ENCODE measurements around the gene ABCG2.

ABCG2 gene

DNA sequence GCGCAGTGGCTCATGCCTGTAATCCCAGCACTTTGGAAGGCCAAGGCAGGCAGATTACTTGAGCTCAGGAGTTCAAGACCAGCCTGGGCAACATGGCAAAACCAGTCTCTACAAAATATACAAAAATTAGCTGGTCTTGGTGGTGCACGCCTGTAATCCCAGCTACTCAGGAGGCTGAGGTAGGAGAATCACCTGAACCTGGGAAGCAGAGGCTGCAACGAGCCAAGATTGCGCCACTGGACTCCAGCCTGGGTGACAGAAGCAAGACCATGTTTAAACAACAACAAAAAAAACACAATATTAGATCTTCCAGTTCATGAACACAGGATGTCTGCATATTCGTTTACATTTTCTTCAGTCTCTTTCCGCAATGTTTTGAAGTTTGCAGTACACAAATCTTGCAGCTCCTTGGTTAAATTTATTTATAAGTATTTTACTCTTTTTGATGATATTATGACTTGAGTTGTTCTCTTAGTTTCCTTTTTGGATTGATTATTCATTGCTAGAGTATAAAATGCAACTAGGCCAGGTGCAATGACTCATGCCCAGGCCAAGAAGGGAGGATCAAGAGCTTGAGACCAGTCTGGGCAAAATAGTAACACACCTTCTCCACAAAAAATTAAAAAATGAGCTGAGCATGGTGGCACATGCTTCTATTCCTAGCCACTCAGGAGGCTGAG, 30.4 kb upstream of the ABCG2 start:
- Histone ChIP-seq H3K4me1 (ENCODE audit: control extremely low read depth in 1 of 4, control insufficient read depth in 4 of 4, insufficient read depth in 4 of 4, low read length in 3 of 4) (peaks cover 0 to 2% (median 0%) of the 10 kb centered on the region in 4 experiments), H3K4me3 (ENCODE audit: control insufficient read depth in 1 of 7, extremely low read depth in 1 of 7, insufficient read depth in 4 of 7, low read depth in 2 of 7, low read length in 6 of 7) (no peak overlapping the region), H3K9me3 (ENCODE audit: control extremely low read depth in 1 of 5, control insufficient read depth in 4 of 5, insufficient read depth in 2 of 5, low read depth in 1 of 5, low read length in 4 of 5) (no peaks in the 10 kb centered on the region), H3K27me3 (replicated peaks in 2 of 5; ENCODE audit: control insufficient read depth in 4 of 5, insufficient read depth in 5 of 5, low read length in 4 of 5) (no peaks in the 10 kb centered on the region), H3K27ac (ENCODE audit: insufficient read depth in 1 of 2, low read depth in 1 of 2, low read length in 2 of 2, poor library complexity in 1 of 2, severe bottlenecking in 2 of 2) (no peak overlapping the region), H3K36me3 (ENCODE audit: control insufficient read depth in 4 of 4, insufficient read depth in 4 of 4, low read length in 3 of 4) (no peaks in the 10 kb centered on the region)
- DNase-seq = no peak
- CTCF ChIA-PET = interaction anchor here (1.5 kb wide), 1 partner anchor 23 kb away, joined by 4 read pairs; no protein-coding TSS in a partner anchor
- POLR2A ChIA-PET = interaction anchor here (0.6 kb wide), 1 partner anchor 1216 kb away, joined by 4 read pairs; no protein-coding TSS in a partner anchor
- WGBS (ENCODE audit: insufficient coverage) = 100% methylated on average over 3 of the region's 6 CpGs

- POLR2A ChIA-PET = no interaction called here
- Histone ChIP-seq H3K4me3 (ENCODE audit: control insufficient read depth in 1 of 7, extremely low read depth in 1 of 7, insufficient read depth in 4 of 7, low read depth in 2 of 7, low read length in 6 of 7) (no peak overlapping the region), H3K27ac (ENCODE audit: insufficient read depth in 1 of 2, low read depth in 1 of 2, low read length in 2 of 2, poor library complexity in 1 of 2, severe bottlenecking in 2 of 2) (no peak overlapping the region), H3K27me3 (replicated peaks in 2 of 5; ENCODE audit: control insufficient read depth in 4 of 5, insufficient read depth in 5 of 5, low read length in 4 of 5) (no peaks in the 10 kb centered on the region), H3K9me3 (ENCODE audit: control extremely low read depth in 1 of 5, control insufficient read depth in 4 of 5, insufficient read depth in 2 of 5, low read depth in 1 of 5, low read length in 4 of 5) (no peaks in the 10 kb centered on the region), H3K36me3 (ENCODE audit: control insufficient read depth in 4 of 4, insufficient read depth in 4 of 4, low read length in 3 of 4) (no peaks in the 10 kb centered on the region), H3K4me1 (ENCODE audit: control extremely low read depth in 1 of 4, control insufficient read depth in 4 of 4, insufficient read depth in 4 of 4, low read length in 3 of 4) (peaks cover 0 to 2% (median 0%) of the 10 kb centered on the region in 4 experiments)
- DNase-seq = no peak
- CTCF ChIA-PET = interaction anchor here (0.5 kb wide), 1 partner anchor 27 kb away, joined by 3 read pairs; no protein-coding TSS in a partner anchor
- WGBS (ENCODE audit: insufficient coverage) = no CpG with 5 or more reads among the region's 1 CpG
These were observed 29.3 kb upstream of the ABCG2 start for GRCh38 chr4:88187766-88188165.

GRCh38 chr4:88185906-88186305, 27.5 kb upstream of the ABCG2 start:
- CTCF ChIA-PET = interaction anchor here (1.2 kb wide), 1 partner anchor 26 kb away, joined by 3 read pairs; no protein-coding TSS in a partner anchor
- Histone ChIP-seq H3K27me3 (replicated peaks in 2 of 5; ENCODE audit: control insufficient read depth in 4 of 5, insufficient read depth in 5 of 5, low read length in 4 of 5) (no peaks in the 10 kb centered on the region), H3K4me3 (ENCODE audit: control insufficient read depth in 1 of 7, extremely low read depth in 1 of 7, insufficient read depth in 4 of 7, low read depth in 2 of 7, low read length in 6 of 7) (no peak overlapping the region), H3K9me3 (ENCODE audit: control extremely low read depth in 1 of 5, control insufficient read depth in 4 of 5, insufficient read depth in 2 of 5, low read depth in 1 of 5, low read length in 4 of 5) (peaks cover 0 to 2% (median 0%) of the 10 kb centered on the region in 5 experiments), H3K4me1 (ENCODE audit: control extremely low read depth in 1 of 4, control insufficient read depth in 4 of 4, insufficient read depth in 4 of 4, low read length in 3 of 4) (peaks cover 0 to 2% (median 0%) of the 10 kb centered on the region in 4 experiments), H3K27ac (ENCODE audit: insufficient read depth in 1 of 2, low read depth in 1 of 2, low read length in 2 of 2, poor library complexity in 1 of 2, severe bottlenecking in 2 of 2) (no peak overlapping the region), H3K36me3 (ENCODE audit: control insufficient read depth in 4 of 4, insufficient read depth in 4 of 4, low read length in 3 of 4) (no peaks in the 10 kb centered on the region)
- DNase-seq = no peak
- POLR2A ChIA-PET = no interaction called here

DNA sequence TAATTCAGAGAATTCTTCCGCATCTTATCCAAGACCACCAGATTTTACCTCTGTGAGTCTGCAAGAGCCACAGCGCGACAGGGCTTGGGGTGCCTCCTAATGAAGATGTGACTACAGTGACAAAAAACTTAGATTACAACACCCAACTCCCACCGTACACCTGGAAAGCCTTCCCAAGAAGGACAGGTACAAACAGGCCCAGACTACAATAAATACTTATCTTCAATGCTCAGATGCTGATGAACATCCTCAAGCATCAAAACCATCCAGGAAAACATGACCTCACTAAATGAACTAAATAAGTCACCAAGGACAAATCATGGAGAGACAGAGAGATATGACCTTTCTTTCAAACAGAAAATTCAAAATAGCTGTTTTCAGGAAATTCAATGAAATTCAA, 20.8 kb upstream of the ABCG2 start:
- H3K4me3 ChIP-seq (ENCODE audit: control insufficient read depth in 1 of 7, extremely low read depth in 1 of 7, insufficient read depth in 4 of 7, low read depth in 2 of 7, low read length in 6 of 7) = no peak overlapping the region
- H3K36me3 ChIP-seq (ENCODE audit: control insufficient read depth in 4 of 4, insufficient read depth in 4 of 4, low read length in 3 of 4) = no peaks in the 10 kb centered on the region
- no peaks in the 10 kb centered on the region for H3K27me3 ChIP-seq (replicated peaks in 2 of 5; ENCODE audit: control insufficient read depth in 4 of 5, insufficient read depth in 5 of 5, low read length in 4 of 5)
- DNase-seq = no peak
- ChIA-PET CTCF (no interaction called here), POLR2A (no interaction called here)
- H3K4me1 ChIP-seq (ENCODE audit: control extremely low read depth in 1 of 4, control insufficient read depth in 4 of 4, insufficient read depth in 4 of 4, low read length in 3 of 4) = peaks cover 0 to 17% (median 10%) of the 10 kb centered on the region in 4 experiments
- no peak overlapping the region for H3K27ac ChIP-seq (ENCODE audit: insufficient read depth in 1 of 2, low read depth in 1 of 2, low read length in 2 of 2, poor library complexity in 1 of 2, severe bottlenecking in 2 of 2)
- H3K9me3 ChIP-seq (ENCODE audit: control extremely low read depth in 1 of 5, control insufficient read depth in 4 of 5, insufficient read depth in 2 of 5, low read depth in 1 of 5, low read length in 4 of 5) = peaks cover 0 to 2% (median 0%) of the 10 kb centered on the region in 5 experiments
- WGBS (ENCODE audit: insufficient coverage) = 100% methylated on average over 3 of the region's 4 CpGs

DNA sequence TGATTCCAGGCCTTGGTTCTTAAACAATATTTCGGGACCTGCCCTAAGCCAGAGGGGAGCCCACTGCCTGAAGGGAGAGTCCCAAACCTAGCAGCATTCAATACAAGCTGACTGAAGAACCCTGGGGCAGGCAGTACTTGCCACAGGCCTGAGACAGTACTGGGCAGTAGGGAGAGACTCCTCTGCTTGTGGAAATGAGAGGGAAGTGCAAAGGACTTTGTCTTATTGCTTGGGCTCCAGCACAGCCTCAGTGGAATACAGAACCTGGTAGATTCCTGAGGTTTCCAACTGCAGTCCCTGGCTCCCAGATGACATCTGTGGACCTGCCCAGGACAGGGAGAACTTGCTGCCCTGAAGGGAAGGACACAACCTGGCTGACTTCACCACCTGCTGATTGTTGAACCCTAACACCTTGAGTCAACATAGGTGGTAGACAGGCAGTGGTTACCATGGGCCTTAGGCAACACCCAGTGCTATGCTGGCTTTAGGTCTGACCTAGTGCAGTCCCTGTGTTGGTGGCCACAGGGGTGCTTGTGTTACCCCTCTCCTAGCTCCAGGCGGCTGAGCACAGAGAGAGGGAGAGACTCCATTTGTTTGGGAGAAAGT, 20.3 kb upstream of the ABCG2 start:
- Histone ChIP-seq H3K27me3 (replicated peaks in 2 of 5; ENCODE audit: control insufficient read depth in 4 of 5, insufficient read depth in 5 of 5, low read length in 4 of 5) (no peaks in the 10 kb centered on the region), H3K27ac (ENCODE audit: insufficient read depth in 1 of 2, low read depth in 1 of 2, low read length in 2 of 2, poor library complexity in 1 of 2, severe bottlenecking in 2 of 2) (no peak overlapping the region), H3K36me3 (ENCODE audit: control insufficient read depth in 4 of 4, insufficient read depth in 4 of 4, low read length in 3 of 4) (no peaks in the 10 kb centered on the region), H3K4me3 (ENCODE audit: control insufficient read depth in 1 of 7, extremely low read depth in 1 of 7, insufficient read depth in 4 of 7, low read depth in 2 of 7, low read length in 6 of 7) (no peak overlapping the region), H3K9me3 (ENCODE audit: control extremely low read depth in 1 of 5, control insufficient read depth in 4 of 5, insufficient read depth in 2 of 5, low read depth in 1 of 5, low read length in 4 of 5) (peaks cover 0 to 2% (median 0%) of the 10 kb centered on the region in 5 experiments), H3K4me1 (ENCODE audit: control extremely low read depth in 1 of 4, control insufficient read depth in 4 of 4, insufficient read depth in 4 of 4, low read length in 3 of 4) (peaks cover 0 to 17% (median 10%) of the 10 kb centered on the region in 4 experiments)
- CTCF ChIA-PET = interaction anchor here (1.0 kb wide), 1 partner anchor 19 kb away, joined by 4 read pairs; no protein-coding TSS in a partner anchor
- WGBS (ENCODE audit: insufficient coverage) = 80% methylated on average over 1 of the region's 2 CpGs
- POLR2A ChIA-PET = interaction anchor here (0.6 kb wide), 1 partner anchor 10 kb away, joined by 4 read pairs; no protein-coding TSS in a partner anchor
- no peak for DNase-seq

DNA sequence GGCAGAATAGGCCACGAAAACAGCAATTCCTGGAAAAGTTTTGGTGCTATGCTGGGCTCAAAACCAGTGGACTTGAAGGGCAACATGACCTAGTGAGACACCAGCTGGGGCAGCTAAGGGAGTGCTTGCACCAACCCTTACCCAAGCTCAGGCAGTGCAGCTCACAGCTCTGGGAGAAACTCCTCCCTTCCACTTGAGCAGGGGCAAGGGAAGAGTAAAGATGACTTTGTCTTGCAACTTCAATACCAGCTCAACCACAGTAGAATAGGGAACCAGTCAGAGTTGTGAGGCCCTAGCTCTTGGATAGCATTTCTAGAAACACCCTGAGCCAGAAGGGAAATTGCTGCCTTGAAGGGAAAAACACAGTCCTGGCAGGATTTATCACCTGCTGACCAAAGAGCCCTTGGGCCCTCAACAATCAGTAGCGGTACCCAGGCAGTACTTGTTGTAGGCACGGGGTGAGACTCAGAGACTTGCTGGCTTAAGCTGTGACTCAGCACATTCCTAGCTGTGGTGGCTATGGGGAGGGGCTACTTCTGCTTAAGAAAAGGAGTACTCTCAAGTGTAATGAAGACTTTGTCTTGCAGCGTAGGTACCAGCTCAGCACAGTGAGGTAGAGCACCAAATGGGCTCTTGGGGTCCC, 19.7 kb upstream of the ABCG2 start:
- POLR2A ChIA-PET = interaction anchor here (0.6 kb wide), 1 partner anchor 9 kb away, joined by 4 read pairs; no protein-coding TSS in a partner anchor
- 12% methylated on average over 4 of the region's 4 CpGs for WGBS (ENCODE audit: insufficient coverage)
- peak; percentile 83 to 97 (median 95) for DNase-seq
- H3K27me3 ChIP-seq (replicated peaks in 2 of 5; ENCODE audit: control insufficient read depth in 4 of 5, insufficient read depth in 5 of 5, low read length in 4 of 5) = no peaks in the 10 kb centered on the region
- CTCF ChIA-PET = interaction anchor here (1.0 kb wide), 1 partner anchor 19 kb away, joined by 4 read pairs; no protein-coding TSS in a partner anchor
- H3K36me3 ChIP-seq (ENCODE audit: control insufficient read depth in 4 of 4, insufficient read depth in 4 of 4, low read length in 3 of 4) = no peaks in the 10 kb centered on the region
- H3K27ac ChIP-seq (ENCODE audit: insufficient read depth in 1 of 2, low read depth in 1 of 2, low read length in 2 of 2, poor library complexity in 1 of 2, severe bottlenecking in 2 of 2) = no peak overlapping the region
- peaks cover 0 to 2% (median 0%) of the 10 kb centered on the region in 5 experiments for H3K9me3 ChIP-seq (ENCODE audit: control extremely low read depth in 1 of 5, control insufficient read depth in 4 of 5, insufficient read depth in 2 of 5, low read depth in 1 of 5, low read length in 4 of 5)
- peak overlapping the region in 1 of 7 experiments; percentile 43 for H3K4me3 ChIP-seq (ENCODE audit: control insufficient read depth in 1 of 7, extremely low read depth in 1 of 7, insufficient read depth in 4 of 7, low read depth in 2 of 7, low read length in 6 of 7)
- H3K4me1 ChIP-seq (ENCODE audit: control extremely low read depth in 1 of 4, control insufficient read depth in 4 of 4, insufficient read depth in 4 of 4, low read length in 3 of 4) = peaks cover 0 to 17% (median 10%) of the 10 kb centered on the region in 4 experiments
